ENCODE results near the gene GRIPAP1.

DNA sequence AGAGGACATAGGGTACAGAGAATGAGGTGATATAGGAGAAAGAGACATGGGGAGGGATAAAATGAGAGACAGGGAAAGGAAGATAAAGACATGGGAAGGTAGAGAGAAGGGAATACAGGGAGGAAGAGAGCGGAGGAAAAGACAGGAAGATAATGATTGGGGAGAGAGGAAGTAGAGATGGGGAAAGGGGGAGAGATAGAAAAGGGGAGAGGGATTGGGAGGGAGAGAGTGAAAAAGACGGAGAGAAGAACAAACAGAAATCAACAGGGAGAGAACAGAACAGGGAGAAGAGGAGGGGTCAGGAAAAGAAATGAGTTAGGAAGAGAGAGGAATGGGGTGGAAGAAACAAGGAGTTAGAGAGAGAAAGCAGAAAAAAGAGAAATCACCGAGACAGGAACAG lies 4.6 kb downstream of the GRIPAP1 start:
- no peak for TF ChIP-seq CTCF (IDR thresholded peaks at IDR 0.05; ENCODE audit: extremely low read depth in 1 of 2, insufficient read depth in 1 of 2, low read depth in 1 of 2, low read length in 2 of 2)
- no peak for TF ChIP-seq POLR2A (IDR thresholded peaks at IDR 0.05; ENCODE audit: low read depth, low read length)
- no peak for TF ChIP-seq MYC (IDR thresholded peaks at IDR 0.05; ENCODE audit: low read depth, low read length)
- TF ChIP-seq, protein P1, sequence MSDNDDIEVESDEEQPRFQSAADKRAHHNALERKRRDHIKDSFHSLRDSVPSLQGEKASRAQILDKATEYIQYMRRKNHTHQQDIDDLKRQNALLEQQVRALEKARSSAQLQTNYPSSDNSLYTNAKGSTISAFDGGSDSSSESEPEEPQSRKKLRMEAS (IDR thresholded peaks at IDR 0.05; ENCODE audit: insufficient read depth, insufficient read length) = no peak
- no peak for TF ChIP-seq EZH2 (IDR thresholded peaks at IDR 0.05; ENCODE audit: borderline replicate concordance, low read depth, low read length, severe bottlenecking)
- TF ChIP-seq POLR2AphosphoS5 (IDR thresholded peaks at IDR 0.05; ENCODE audit: insufficient read depth, low read depth, low read length) = no peak
- no peak for TF ChIP-seq JUN (IDR thresholded peaks at IDR 0.05; ENCODE audit: borderline replicate concordance, insufficient read depth, insufficient read length, low read depth)

Data from endothelial cell of umbilical vein (primary cell).